Pancreas (tissue), 10 donors: Measurements from ENCODE around the gene HSCB. TPM values are rescaled to one million over a fixed set of nuclear protein-coding genes. Genes with fewer than 3 reads are reported as not detected.

Experiments
- ATAC-seq, 4 donors: fragments of 200-7000 bp; cut with Tn5 transposase; one replicate each; pipeline versions ENCODE4 v1.8.0 to v1.9.1; 2020; ENCODE audit warnings: mild to moderate bottlenecking in 4 of 4, moderate library complexity in 4 of 4
- DNase-seq, 6 donors: peaks; one replicate each; pipeline ENCODE4 v3.0.0-alpha.2; 2020
- FAIRE-seq: peaks from 2 replicates; lab custom pipeline; 2012; peaks lifted over from hg19 to GRCh38; lab: Jason Lieb, UNC
- H3K27ac ChIP-seq, 4 donors: fragments of 200-600 bp; sonication (generic); 1 replicate in 3 of 4; 2 replicates in 1 of 4; pipeline versions ENCODE4 v1.5.0 to v1.8.0; 2020
- H3K27me3 ChIP-seq, 4 donors: fragments of 200-600 bp; one replicate each; pipeline ENCODE4 v1.8.0; 2021
- H3K36me3 ChIP-seq, 3 donors: fragments of 200-600 bp; sonication (generic) in 1 of 3; one replicate each; pipeline versions ENCODE4 v1.5.0 to v1.8.0; 2020 to 2021
- H3K4me1 ChIP-seq, 3 donors: fragments of 200-600 bp; one replicate each; pipeline ENCODE4 v1.8.0; 2021
- H3K4me3 ChIP-seq, 4 donors: fragments of 200-600 bp; sonication (generic) in 2 of 4; one replicate each; pipeline versions ENCODE4 v1.5.0 to v1.8.0; 2020 to 2021
- H3K9me3 ChIP-seq, 4 donors: fragments of 200-600 bp; one replicate each; pipeline ENCODE4 v1.8.0; 2021
- WGBS, 2 donors: extraction: QIAGEN DNeasy Blood & Tissue Kit; methylation state at CpG; one replicate each; pipeline ENCODE4 v1.1.7; 2013; 5-methylcytosine and 5-hydroxymethylcytosine counted together
- intact Hi-C, 3 donors: fragments of 100-400 bp; cut with DNase I; formaldehyde crosslinking; loops; one replicate each; pipeline versions ENCODE4 v1.11.1 to v1.14.2; 2022
- polyA plus RNA-seq, 2 donors: library from polyadenylated mRNA; stranded (reverse); fragments of 200-250 nt; gene quantifications; one replicate each; pipeline ENCODE4 v1.2.3, GENCODE V29; 2013
- total RNA-seq, 6 donors: library from RNA; stranded (reverse); fragmentation: NEBNext Ultra II Directional in 4 of 6; extraction: Animal tissue kit (Norgen Biotek cat#: 25700) in 4 of 6; gene quantifications; one replicate each; pipeline versions ENCODE4 v1.2.1 to v1.2.4, GENCODE V29; 2021 to 2023
- TF ChIP-seq, protein P1 (sequence below), 4 donors: fragments of 200-600 bp; sonication (generic) in 3 of 4; IDR thresholded peaks; one replicate each; pipeline versions ENCODE4 v1.5.0 to v1.8.0; 2021; ENCODE audit warnings: antibody characterized with exemption in 4 of 4
- donor health status: healthy with polysubstance abuse.
- donor health status: DM: no; HTN: no; CAD: no; lungs with moderate emphysema.
- donor health status: DM: no; HTN: no; CAD: no.
- donor health status: control.
- donor health status: control.
- donor health status: Bipolar disorder and iron deficiency.
- donor health status: DM: yes; HTN: yes; CAD: no.
- donor health status: DM: no; HTN: no; CAD: no.
- donor health status: DM: no; HTN: no; CAD: no.
- donor health status: DM: yes; HTN: yes; CAD: no.

Gene HSCB
- total and polyA plus RNA-seq, 8 donors, result 7.0 to 17.7 (median 8.1) TPM

DNA sequence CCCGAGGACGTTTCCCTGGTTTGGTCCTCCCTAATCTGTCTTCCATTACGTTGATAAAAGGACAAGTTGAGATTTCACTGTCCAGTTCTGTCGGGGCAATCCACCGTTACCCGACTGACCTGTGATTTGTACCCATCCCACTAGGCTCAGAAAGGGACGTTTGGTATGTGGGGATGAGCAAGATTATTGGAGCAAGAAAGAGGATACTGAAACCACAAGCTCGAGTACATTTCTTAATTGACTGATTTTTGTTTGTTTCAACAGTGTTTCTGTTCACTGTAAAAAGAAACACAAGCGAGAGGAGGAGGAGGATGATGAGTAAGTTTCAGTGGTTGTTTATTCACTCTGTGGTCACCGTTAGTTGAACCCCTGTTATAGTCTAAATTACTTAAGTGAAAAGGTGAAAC is 31.6 kb downstream of the HSCB start:
- H3K27ac ChIP-seq, result peak overlapping the region; percentile 43 to 100 (median 98)
- H3K36me3 ChIP-seq, result peaks cover 0 to 3% (median 0%) of the 10 kb centered on the region in 3 donors
- H3K27me3 ChIP-seq, result no peaks in the 10 kb centered on the region
- H3K4me3 ChIP-seq, result peak overlapping the region; percentile 40 to 94 (median 64)
- DNase-seq (no peak), ATAC-seq (no peak), FAIRE-seq (no peak)
- peaks cover 0 to 16% (median 0%) of the 10 kb centered on the region in 3 donors for H3K4me1 ChIP-seq
- H3K9me3 ChIP-seq, result no peaks in the 10 kb centered on the region
- intact Hi-C loops, result no loop called here
- WGBS, 2 donors, result 1 to 2% methylated on average over 10 of the region's 10 CpGs
- TF ChIP-seq, protein P1, sequence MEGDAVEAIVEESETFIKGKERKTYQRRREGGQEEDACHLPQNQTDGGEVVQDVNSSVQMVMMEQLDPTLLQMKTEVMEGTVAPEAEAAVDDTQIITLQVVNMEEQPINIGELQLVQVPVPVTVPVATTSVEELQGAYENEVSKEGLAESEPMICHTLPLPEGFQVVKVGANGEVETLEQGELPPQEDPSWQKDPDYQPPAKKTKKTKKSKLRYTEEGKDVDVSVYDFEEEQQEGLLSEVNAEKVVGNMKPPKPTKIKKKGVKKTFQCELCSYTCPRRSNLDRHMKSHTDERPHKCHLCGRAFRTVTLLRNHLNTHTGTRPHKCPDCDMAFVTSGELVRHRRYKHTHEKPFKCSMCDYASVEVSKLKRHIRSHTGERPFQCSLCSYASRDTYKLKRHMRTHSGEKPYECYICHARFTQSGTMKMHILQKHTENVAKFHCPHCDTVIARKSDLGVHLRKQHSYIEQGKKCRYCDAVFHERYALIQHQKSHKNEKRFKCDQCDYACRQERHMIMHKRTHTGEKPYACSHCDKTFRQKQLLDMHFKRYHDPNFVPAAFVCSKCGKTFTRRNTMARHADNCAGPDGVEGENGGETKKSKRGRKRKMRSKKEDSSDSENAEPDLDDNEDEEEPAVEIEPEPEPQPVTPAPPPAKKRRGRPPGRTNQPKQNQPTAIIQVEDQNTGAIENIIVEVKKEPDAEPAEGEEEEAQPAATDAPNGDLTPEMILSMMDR (IDR thresholded peaks at IDR 0.05), result no peak

DNA sequence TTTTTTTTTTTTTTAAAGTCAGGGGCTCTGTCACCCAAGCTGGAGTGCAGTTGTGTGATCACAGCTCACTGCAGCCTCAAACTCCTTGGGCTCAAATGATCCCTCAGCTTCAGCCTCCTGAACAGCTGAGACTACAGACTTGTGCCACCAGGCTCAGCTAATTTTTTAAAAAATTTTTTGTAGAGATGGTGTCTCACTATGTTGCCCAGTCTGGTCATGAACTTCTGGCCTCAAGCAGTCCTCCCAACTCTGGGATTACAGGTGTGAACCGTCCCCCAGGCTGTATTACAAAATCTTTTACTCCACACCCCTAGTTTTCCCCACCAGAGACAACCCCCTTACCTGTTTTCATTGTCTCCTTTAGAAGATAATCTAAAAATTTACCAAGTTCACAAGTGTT is 32.5 kb downstream of the HSCB start:
- no peak for ATAC-seq
- no peak for FAIRE-seq
- Histone ChIP-seq H3K27me3 (no peaks in the 10 kb centered on the region), H3K4me1 (peaks cover 0 to 24% (median 0%) of the 10 kb centered on the region in 3 donors), H3K4me3 (peak overlapping the region in 1 of 4 donors; percentile 76), H3K27ac (no peak overlapping the region), H3K9me3 (no peaks in the 10 kb centered on the region), H3K36me3 (peaks cover 0 to 3% (median 0%) of the 10 kb centered on the region in 3 donors)
- intact Hi-C loops, result no loop called here
- DNase-seq, result no peak
- TF ChIP-seq, protein P1 (IDR thresholded peaks at IDR 0.05), result no peak
- 87 to 91% methylated on average over 1 of the region's 1 CpG for WGBS, 2 donors

DNA sequence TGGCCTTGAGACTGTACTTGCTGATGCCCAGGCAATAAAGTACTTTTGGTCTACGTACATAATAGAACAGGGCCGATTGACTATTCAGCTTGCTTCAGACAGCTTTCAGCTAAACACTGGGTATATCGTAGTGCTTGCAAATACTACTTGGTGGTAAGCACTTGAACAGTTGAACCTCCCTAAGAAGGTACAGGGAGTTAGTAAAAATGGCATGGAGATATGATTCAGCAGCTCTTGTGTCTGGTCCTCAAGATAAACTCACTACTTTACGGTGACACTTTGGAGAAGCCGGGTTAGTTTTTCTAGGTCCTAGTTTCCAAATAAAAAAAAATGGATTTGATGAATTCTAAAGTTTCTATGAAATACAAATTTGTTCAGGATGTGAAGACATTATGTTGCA is 38.0 kb downstream of the HSCB start:
- H3K4me1 ChIP-seq, result peaks cover 11 to 26% (median 13%) of the 10 kb centered on the region in 3 donors
- no peaks in the 10 kb centered on the region for H3K27me3 ChIP-seq
- H3K9me3 ChIP-seq, result no peaks in the 10 kb centered on the region
- ATAC-seq (no peak), FAIRE-seq (no peak), DNase-seq (no peak)
- peaks cover 0 to 29% (median 6%) of the 10 kb centered on the region in 3 donors for H3K36me3 ChIP-seq
- TF ChIP-seq, protein P1 (IDR thresholded peaks at IDR 0.05), result no peak
- intact Hi-C loops, result no loop called here
- H3K27ac ChIP-seq, result no peak overlapping the region
- H3K4me3 ChIP-seq, result no peak overlapping the region
- 66 to 74% methylated on average over 5 of the region's 5 CpGs for WGBS, 2 donors

DNA sequence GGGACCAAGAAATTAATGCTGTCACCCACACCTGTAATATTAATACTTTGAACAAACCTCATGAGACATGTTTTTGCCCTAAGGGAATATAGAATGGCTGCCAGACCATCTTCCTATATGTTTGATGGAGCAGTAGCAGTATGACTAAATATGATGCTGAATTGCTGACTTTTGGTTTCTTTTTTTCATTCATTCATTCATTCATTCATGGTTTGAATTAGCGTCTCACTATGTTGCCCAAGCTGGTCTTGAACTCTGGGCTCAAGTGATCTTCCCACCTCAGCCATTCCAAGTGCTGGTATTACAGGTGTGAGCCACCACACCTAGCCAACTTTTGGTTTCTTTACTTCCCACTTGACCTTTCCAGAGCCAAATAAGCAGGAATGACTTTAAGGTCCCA is 38.5 kb downstream of the HSCB start:
- Histone ChIP-seq H3K9me3 (no peaks in the 10 kb centered on the region), H3K27me3 (no peaks in the 10 kb centered on the region), H3K27ac (no peak overlapping the region), H3K4me3 (no peak overlapping the region), H3K4me1 (peaks cover 11 to 22% (median 13%) of the 10 kb centered on the region in 3 donors), H3K36me3 (peaks cover 0 to 33% (median 6%) of the 10 kb centered on the region in 3 donors)
- ATAC-seq (no peak), DNase-seq (no peak), FAIRE-seq (no peak)
- TF ChIP-seq, protein P1 (IDR thresholded peaks at IDR 0.05), result no peak
- WGBS, 2 donors, result 90 to 95% methylated on average over 1 of the region's 1 CpG
- intact Hi-C loops, result no loop called here
